SK-N-SH (cell line): ENCODE results near the gene ABHD2. TPM values are rescaled to one million over a fixed set of nuclear protein-coding genes. Genes with fewer than 3 reads are reported as not detected.

Source experiments
- CTCF ChIA-PET: fragments of 300-600, 350-600 bp; formaldehyde crosslinking; extraction: SDS; loops from one replicate; lab custom pipeline; 2021; lab: Yijun Ruan, JAX
- POLR2A ChIA-PET: fragments of 350-600 bp; sonication (Branson Sonifier 250); formaldehyde crosslinking; extraction: SDS; loops from one replicate; lab custom pipeline; 2020; ENCODE audit warnings: antibody characterized with exemption, inconsistent platforms; lab: Yijun Ruan, JAX
- DNase-seq: peaks from one replicate; pipeline ENCODE4 v3.0.0; 2012
- H2AFZ ChIP-seq: fragments of 200-600 bp; sonication (generic); 2 replicates; pipeline ENCODE4 v1.8.1; 2016; ENCODE audit warnings: antibody characterized with exemption, mild to moderate bottlenecking, low read depth
- H3F3A ChIP-seq: fragments of 200-600 bp; sonication (generic); replicated peaks from 2 replicates; pipeline ENCODE3; 2016; ENCODE audit warnings: antibody characterized with exemption, mild to moderate bottlenecking; ENCODE audit not compliant: insufficient read depth
- H3K27ac ChIP-seq, 2 experiments: fragments of 200-500 bp in 1 of 2; fragments of 200-600 bp in 1 of 2; sonication (Bioruptor generic) in 1 of 2; sonication (generic), shearing (Covaris generic) in 1 of 2; 2 replicates each; pipeline versions ENCODE4 v1.5.1 to v1.6.1; 2014 to 2016; ENCODE audit warnings: low read depth in 2 of 2, inconsistent platforms in 1 of 2, low read length in 1 of 2, mild to moderate bottlenecking in 1 of 2, mixed read lengths in 1 of 2
- H3K27me3 ChIP-seq: fragments of 200-600 bp; sonication (generic), shearing (Covaris generic); 2 replicates; pipeline ENCODE4 v1.6.1; 2016; ENCODE audit warnings: mixed run types; ENCODE audit not compliant: insufficient read depth
- H3K36me3 ChIP-seq, 2 experiments: fragments of 200-500 bp in 1 of 2; fragments of 200-600 bp in 1 of 2; sonication (Bioruptor generic) in 1 of 2; sonication (generic) in 1 of 2; replicated peaks in 1 of 2; 2 replicates each; pipeline versions ENCODE3 to v1.5.1; 2014 to 2016; ENCODE audit warnings: low read length in 1 of 2, mild to moderate bottlenecking in 1 of 2; ENCODE audit not compliant: insufficient read depth in 2 of 2, control insufficient read depth in 1 of 2
- H3K4me1 ChIP-seq, 2 experiments: fragments of 200-500 bp in 1 of 2; fragments of 200-600 bp in 1 of 2; sonication (Bioruptor generic) in 1 of 2; sonication (generic), shearing (Covaris generic) in 1 of 2; 2 replicates each; pipeline versions ENCODE4 v1.5.1 to v1.6.1; 2014 to 2016; ENCODE audit warnings: low read depth in 1 of 2, low read length in 1 of 2, mixed run types in 1 of 2; ENCODE audit not compliant: insufficient read depth in 2 of 2, control insufficient read depth in 1 of 2
- H3K4me2 ChIP-seq: fragments of 200-600 bp; sonication (generic), shearing (Covaris generic); 2 replicates; pipeline ENCODE4 v1.6.1; 2017; ENCODE audit warnings: mixed run types
- H3K4me3 ChIP-seq, 2 experiments: fragments of 200-500 bp in 1 of 2; fragments of 200-600 bp in 1 of 2; sonication (Bioruptor generic) in 1 of 2; sonication (generic), shearing (Covaris generic) in 1 of 2; 2 replicates each; pipeline versions ENCODE4 v1.5.1 to v1.8.1; 2014 to 2016; ENCODE audit warnings: low read depth in 2 of 2, inconsistent platforms in 1 of 2, low read length in 1 of 2, mild to moderate bottlenecking in 1 of 2, mixed read lengths in 1 of 2, moderate library complexity in 1 of 2
- H3K79me2 ChIP-seq: fragments of 200-600 bp; sonication (generic); 2 replicates; pipeline ENCODE4 v1.8.1; 2017; ENCODE audit warnings: mild to moderate bottlenecking; ENCODE audit not compliant: insufficient read depth
- H3K9ac ChIP-seq: fragments of 200-600 bp; sonication (generic); 2 replicates; pipeline ENCODE4 v1.6.1; 2017; ENCODE audit warnings: mixed run types
- H3K9me2 ChIP-seq: fragments of 200-600 bp; sonication (generic); 2 replicates; pipeline ENCODE4 v1.6.1; 2017; ENCODE audit warnings: mixed run types
- H3K9me3 ChIP-seq: fragments of 200-600 bp; sonication (generic); 2 replicates; pipeline ENCODE4 v1.6.1; 2017; ENCODE audit warnings: mixed run types, mild to moderate bottlenecking, moderate library complexity
- H4K20me1 ChIP-seq: fragments of 200-600 bp; sonication (generic); 2 replicates; pipeline ENCODE4 v1.6.1; 2017; ENCODE audit warnings: mild to moderate bottlenecking, mixed run types; ENCODE audit not compliant: insufficient read depth
- CTCF ChIP-seq: fragments of 200-600 bp; sonication (generic); IDR thresholded peaks from 2 replicates; pipeline ENCODE4 v1.6.1; 2017; ENCODE audit warnings: antibody characterized with exemption, mild to moderate bottlenecking, moderate library complexity
- ELF1 ChIP-seq: IDR thresholded peaks from 2 replicates; pipeline ENCODE4 v1.4.0; 2012
- EP300 ChIP-seq, 2 experiments: IDR thresholded peaks; 2 replicates each; pipeline versions ENCODE4 v1.4.0 to v1.6.1; 2012; ENCODE audit warnings: borderline replicate concordance in 1 of 2, low read depth in 1 of 2, low read length in 1 of 2
- FOXM1 ChIP-seq: IDR thresholded peaks from 2 replicates; pipeline ENCODE4 v1.4.0; 2012; ENCODE audit warnings: low read depth, mild to moderate bottlenecking
- IRF3 ChIP-seq: fragments of 150-350 bp; IDR thresholded peaks from 2 replicates; pipeline ENCODE4 v1.6.1; 2016; ENCODE audit warnings: mild to moderate bottlenecking, low read depth, low read length
- MAX ChIP-seq: IDR thresholded peaks from 2 replicates; pipeline ENCODE4 v1.4.0; 2012; ENCODE audit warnings: low read depth
- MXI1 ChIP-seq: IDR thresholded peaks from 2 replicates; pipeline ENCODE4 v1.6.1; 2012; ENCODE audit warnings: mild to moderate bottlenecking, low read depth, low read length, improper control_type of control experiment
- PBX3 ChIP-seq: IDR thresholded peaks from 2 replicates; pipeline ENCODE4; 2012
- POLR2AphosphoS5 ChIP-seq: IDR thresholded peaks from 2 replicates; pipeline ENCODE4 v1.6.1; 2012; ENCODE audit warnings: low read depth, low read length
- RCOR1 ChIP-seq: fragments of 150-350 bp; IDR thresholded peaks from 2 replicates; pipeline ENCODE4 v1.6.1; 2017; ENCODE audit warnings: antibody characterized with exemption, low read length
- REST ChIP-seq: IDR thresholded peaks from 2 replicates; pipeline ENCODE4 v1.6.1; 2012; ENCODE audit warnings: mild to moderate bottlenecking, low read depth, low read length, moderate library complexity
- RFX5 ChIP-seq: IDR thresholded peaks from 2 replicates; pipeline ENCODE4 v1.6.1; 2012; ENCODE audit warnings: mild to moderate bottlenecking, improper control_type of control experiment, low read length
- SIN3A ChIP-seq: IDR thresholded peaks from 2 replicates; pipeline ENCODE4 v1.6.1; 2012; ENCODE audit warnings: low read depth, mild to moderate bottlenecking, low read length, moderate library complexity, borderline replicate concordance
- TCF12 ChIP-seq: IDR thresholded peaks from 2 replicates; pipeline ENCODE4 v1.4.0; 2012
- USF1 ChIP-seq: IDR thresholded peaks from 2 replicates; pipeline ENCODE4 v1.4.0; 2012; ENCODE audit warnings: low read depth, borderline replicate concordance
- WGBS: methylation state at CpG from one replicate; pipeline ENCODE4 v1.1.6; 2017; ENCODE audit warnings: low lambda C conversion rate; 5-methylcytosine and 5-hydroxymethylcytosine counted together
- polyA plus RNA-seq, 3 experiments: library from polyadenylated mRNA; depleted of rRNA; stranded (reverse); fragments of >200 nt; gene quantifications; 2 replicates each; pipeline ENCODE4 v1.2.3, GENCODE V29; 2012

The ABHD2 gene
- polyA plus RNA-seq, 1 of the 3 experiments (the other 2 are of a cell fraction), result 19.2 TPM

- H4K20me1 ChIP-seq, result no peaks in the 10 kb centered on the region
- no peak overlapping the region for H3K27ac ChIP-seq
- peaks cover 8 to 44% of the 10 kb centered on the region in 2 experiments for H3K36me3 ChIP-seq
- no peaks in the 10 kb centered on the region for H3K79me2 ChIP-seq
- H3K9me2 ChIP-seq, result no peaks in the 10 kb centered on the region
- no peak overlapping the region for H3K4me2 ChIP-seq
- no peaks in the 10 kb centered on the region for H3K9me3 ChIP-seq
- POLR2A ChIA-PET, result no interaction called here
- no peaks in the 10 kb centered on the region for H3K27me3 ChIP-seq
- peaks cover 0 to 2% of the 10 kb centered on the region in 2 experiments; a peak in 1 of 4 replicates for H3K4me1 ChIP-seq
- 80% methylated on average over 4 of the region's 5 CpGs for WGBS
- no peak overlapping the region for H3K4me3 ChIP-seq
- H3F3A ChIP-seq, result no peaks in the 10 kb centered on the region
- TF ChIP-seq CTCF (no peak), TCF12 (no peak), FOXM1 (no peak), REST (no peak), MXI1 (no peak), RFX5 (no peak), PBX3 (no peak), MAX (no peak), IRF3 (no peak), ELF1 (no peak), SIN3A (no peak), RCOR1 (no peak), EP300 (IDR thresholded peaks at IDR 0.05; ENCODE audit: borderline replicate concordance in 1 of 2, low read depth in 1 of 2, low read length in 1 of 2) (no peak), USF1 (no peak), POLR2AphosphoS5 (no peak)
- TF ChIP-seq, all 33 proteins: peak for 0
- CTCF ChIA-PET, result interaction anchor here (1.5 to 13.4 kb wide), 4 partner anchors 9 to 123 kb away, joined by 5 to 363 read pairs (median 33); no protein-coding TSS in a partner anchor
- DNase-seq, result no peak
- Histone ChIP-seq H3K9ac (no peak overlapping the region), H2AFZ (no peak overlapping the region)
Observed at GRCh38 chr15:89179966-89180875, 92.0 kb downstream of the ABHD2 start.
